NCI-H2227 treated with DMSO at 0.1 percent for 48 hours (cell line): ENCODE results near the gene PEX11B.

Source experiments
- DNase-seq: peaks from one replicate; lab custom pipeline; 2025; lab: John Stamatoyannopoulos, UW

PEX11B gene

GRCh38 chr1:145871994-145872924, 46.3 kb downstream of the PEX11B start:
- no peak for DNase-seq

DNA sequence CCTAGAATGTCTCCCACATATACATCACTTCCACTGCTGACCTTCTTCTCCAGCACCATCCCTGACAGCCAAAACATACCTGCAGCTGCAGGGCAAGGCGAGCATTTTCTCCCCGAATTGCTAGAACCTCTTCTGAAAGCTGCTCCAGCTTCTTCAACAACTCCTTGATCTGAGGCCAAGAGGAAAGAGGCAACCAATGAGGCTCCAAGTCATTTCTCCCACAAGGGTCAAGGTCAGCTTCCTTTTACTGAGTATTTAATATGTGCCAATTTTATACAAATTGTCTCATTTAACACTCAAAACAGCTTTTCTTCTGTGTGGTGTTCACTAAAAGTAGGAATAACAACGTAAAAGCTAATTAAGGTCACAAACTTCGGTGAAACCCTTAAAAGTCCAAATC, 50.3 kb downstream of the PEX11B start:
- DNase-seq = no peak

DNA sequence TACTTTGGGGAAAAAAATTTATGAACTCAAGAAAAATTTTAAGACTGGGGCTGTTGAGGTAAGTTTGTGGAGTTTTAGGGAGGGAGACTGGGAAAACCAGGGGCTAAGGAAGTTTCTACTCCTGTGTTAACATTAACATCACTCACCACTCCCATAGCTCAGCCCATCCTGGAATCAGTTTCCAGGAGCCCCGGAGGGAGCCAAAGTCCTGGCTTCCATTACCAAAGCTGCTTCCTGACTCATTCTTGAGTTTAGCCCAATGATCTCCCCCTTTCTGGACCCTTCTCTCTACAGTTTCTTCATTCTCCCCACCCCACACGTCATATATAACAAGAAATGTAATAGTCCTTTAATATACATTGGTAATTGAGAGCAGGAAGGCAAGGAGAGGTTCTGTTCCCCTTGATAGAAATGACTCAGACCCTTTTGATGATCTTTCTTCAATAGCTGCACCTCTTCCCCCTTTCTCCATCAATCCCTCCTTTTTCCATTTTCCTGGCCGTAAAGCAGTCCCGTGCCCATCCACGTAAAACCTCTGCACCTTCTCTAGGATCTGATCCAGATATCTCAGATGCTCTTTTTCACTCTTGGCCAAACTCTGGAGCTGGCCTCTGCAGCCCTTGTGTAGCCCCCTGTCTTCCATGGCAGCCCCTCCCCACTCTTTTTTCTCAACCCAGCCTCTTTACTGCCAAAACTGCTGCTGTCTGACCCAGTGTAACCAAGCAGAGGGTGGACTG, 55.1 kb downstream of the PEX11B start:
- DNase-seq = no peak
